Activated CD4-positive, alpha-beta T cell treated with anti-CD3 and anti-CD28 coated beads, Interleukin-2, Interleukin-4, amounts not matched to agents 100 ng/mL and 50 ng/mL, durations not matched to agents 16 hours and 8 hours (primary cell): ENCODE data around the gene ALK.

Source experiments
- DNase-seq: peaks from one replicate; pipeline ENCODE4 v3.0.0-alpha.2; 2020; ENCODE audit warnings: low spot score

Gene ALK

GRCh38 chr2:29578084-29578598 is 343.2 kb downstream of the ALK start:
- DNase-seq = no peak

- DNase-seq = no peak
Measured at GRCh38 chr2:29576231-29576630, 345.2 kb downstream of the ALK start.

- no peak for DNase-seq
Measured at GRCh38 chr2:29575370-29575890, 346.0 kb downstream of the ALK start.

- no peak for DNase-seq
Measured at GRCh38 chr2:29573612-29574011, 347.8 kb downstream of the ALK start.

GRCh38 chr2:29573147-29573546 is 348.2 kb downstream of the ALK start:
- no peak for DNase-seq

- no peak for DNase-seq
Measured at GRCh38 chr2:29570539-29570938, 350.8 kb downstream of the ALK start.

- DNase-seq = no peak
Measured at GRCh38 chr2:29567906-29568520, 353.4 kb downstream of the ALK start.

- no peak for DNase-seq
Measured at GRCh38 chr2:29563697-29564096, 357.7 kb downstream of the ALK start.

GRCh38 chr2:29562896-29563295 is 358.5 kb downstream of the ALK start:
- no peak for DNase-seq

GRCh38 chr2:29562319-29562718 is 359.1 kb downstream of the ALK start:
- DNase-seq = no peak

- no peak for DNase-seq
Measured at GRCh38 chr2:29561628-29562027, 359.8 kb downstream of the ALK start.

- DNase-seq = no peak
Measured at GRCh38 chr2:29561181-29561580, 360.2 kb downstream of the ALK start.

- no peak for DNase-seq
Measured at GRCh38 chr2:29560566-29560965, 360.8 kb downstream of the ALK start.

- no peak for DNase-seq
Measured at GRCh38 chr2:29560030-29560429, 361.4 kb downstream of the ALK start.

GRCh38 chr2:29559578-29559977 is 361.8 kb downstream of the ALK start:
- DNase-seq = no peak

- no peak for DNase-seq
Measured at GRCh38 chr2:29558097-29558496, 363.3 kb downstream of the ALK start.

- DNase-seq = no peak
Measured at GRCh38 chr2:29557268-29557667, 364.1 kb downstream of the ALK start.

GRCh38 chr2:29549069-29549380 is 372.4 kb downstream of the ALK start:
- no peak for DNase-seq

GRCh38 chr2:29544917-29545316 is 376.5 kb downstream of the ALK start:
- DNase-seq = no peak

- no peak for DNase-seq
Measured at GRCh38 chr2:29544031-29544430, 377.4 kb downstream of the ALK start.

- DNase-seq = no peak
Measured at GRCh38 chr2:29535188-29535587, 386.2 kb downstream of the ALK start.

- DNase-seq = no peak
Measured at GRCh38 chr2:29532436-29532835, 388.9 kb downstream of the ALK start.

GRCh38 chr2:29531626-29532025 is 389.8 kb downstream of the ALK start:
- no peak for DNase-seq

GRCh38 chr2:29530281-29530680 is 391.1 kb downstream of the ALK start:
- DNase-seq = no peak
